ENCODE measurements around the gene PRKAG2.

Gene PRKAG2

DNA sequence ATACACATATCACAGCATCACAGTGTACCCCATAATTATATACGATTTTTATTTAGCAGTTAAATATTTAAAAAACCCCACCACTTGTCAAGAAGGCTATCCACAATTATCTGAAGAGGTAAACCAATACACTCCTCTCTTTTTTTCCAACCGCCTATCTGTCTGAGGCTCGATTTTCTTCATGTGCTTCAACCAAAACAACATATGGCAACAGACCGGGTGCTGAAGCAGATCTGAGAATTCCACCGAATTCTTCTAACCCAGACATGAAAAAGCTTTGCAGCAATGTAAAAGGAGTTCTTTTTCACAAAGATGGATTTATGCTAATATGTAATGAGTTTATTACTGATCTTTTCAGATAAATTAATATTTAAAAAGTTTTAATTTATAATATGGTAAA is 224.8 kb downstream of the PRKAG2 start:
- no peaks in the 10 kb centered on the region for H3K4me1 ChIP-seq (ENCODE audit: control insufficient read depth, insufficient read depth, low read length, poor library complexity, severe bottlenecking)
- H3K4me3 ChIP-seq (ENCODE audit: extremely low read depth, insufficient read depth, low read length, poor library complexity, severe bottlenecking), result no peak overlapping the region
- WGBS, 2 experiments (ENCODE audit: insufficient coverage in 2 of 2), result 90 to 96% methylated on average over 2 to 3 of the region's 5 CpGs
- no peaks in the 10 kb centered on the region for H3K36me3 ChIP-seq (ENCODE audit: control insufficient read depth, insufficient read depth, low read length)
- H3K27ac ChIP-seq (ENCODE audit: low read depth, low read length, severe bottlenecking), result no peak overlapping the region
- H3K9me3 ChIP-seq (ENCODE audit: control insufficient read depth, low read length), result no peaks in the 10 kb centered on the region

DNA sequence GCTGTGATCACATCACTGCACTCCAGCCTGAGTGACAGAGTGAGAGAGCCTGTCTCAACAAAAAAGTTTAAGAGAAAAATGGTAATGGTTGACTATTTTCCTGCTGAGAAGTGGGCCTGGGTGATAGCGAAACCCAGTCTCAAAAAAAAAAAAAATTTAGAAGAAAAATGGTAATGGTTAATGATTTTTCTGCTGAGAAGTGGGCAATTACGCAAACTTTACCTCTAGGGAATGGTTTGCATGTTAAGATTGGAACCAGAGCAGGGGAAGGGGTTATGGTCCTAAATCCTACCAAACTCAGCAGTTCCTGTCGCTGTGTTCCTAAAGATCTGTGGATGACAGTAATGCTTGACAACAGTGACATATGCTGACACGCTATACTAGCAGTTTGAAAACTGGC is 226.8 kb downstream of the PRKAG2 start:
- peaks cover 3% of the 10 kb centered on the region for H3K9me3 ChIP-seq (ENCODE audit: control insufficient read depth, low read length)
- no peaks in the 10 kb centered on the region for H3K4me1 ChIP-seq (ENCODE audit: control insufficient read depth, insufficient read depth, low read length, poor library complexity, severe bottlenecking)
- no peaks in the 10 kb centered on the region for H3K36me3 ChIP-seq (ENCODE audit: control insufficient read depth, insufficient read depth, low read length)
- H3K4me3 ChIP-seq (ENCODE audit: extremely low read depth, insufficient read depth, low read length, poor library complexity, severe bottlenecking), result no peak overlapping the region
- 90 to 93% methylated on average over 4 of the region's 4 CpGs for WGBS, 2 experiments (ENCODE audit: insufficient coverage in 2 of 2)
- no peak overlapping the region for H3K27ac ChIP-seq (ENCODE audit: low read depth, low read length, severe bottlenecking)

DNA sequence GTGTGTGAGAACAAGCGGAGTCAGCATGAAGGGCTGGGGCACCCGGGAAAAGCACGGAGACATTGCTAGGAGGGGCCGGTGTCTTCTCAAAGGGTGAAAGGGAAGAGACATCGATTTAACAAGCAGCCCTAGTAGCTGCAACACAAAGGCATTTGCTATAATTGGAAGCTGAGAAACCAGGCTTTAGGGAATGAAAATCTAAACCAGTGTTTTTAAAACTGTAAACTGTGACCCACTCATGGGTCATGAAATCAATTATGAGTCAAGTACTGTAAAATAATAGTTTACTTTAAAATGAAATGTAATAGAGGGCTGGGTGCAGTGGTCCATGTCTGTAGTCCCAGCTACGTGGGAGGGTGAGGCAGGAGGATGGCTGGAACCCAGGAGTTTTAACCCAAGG is 228.5 kb downstream of the PRKAG2 start:
- H3K9me3 ChIP-seq (ENCODE audit: control insufficient read depth, low read length), result peaks cover 5% of the 10 kb centered on the region
- H3K4me3 ChIP-seq (ENCODE audit: extremely low read depth, insufficient read depth, low read length, poor library complexity, severe bottlenecking), result no peak overlapping the region
- no peaks in the 10 kb centered on the region for H3K4me1 ChIP-seq (ENCODE audit: control insufficient read depth, insufficient read depth, low read length, poor library complexity, severe bottlenecking)
- H3K27ac ChIP-seq (ENCODE audit: low read depth, low read length, severe bottlenecking), result no peak overlapping the region
- H3K36me3 ChIP-seq (ENCODE audit: control insufficient read depth, insufficient read depth, low read length), result no peaks in the 10 kb centered on the region
- 92 to 94% methylated on average over 5 to 6 of the region's 6 CpGs for WGBS, 2 experiments (ENCODE audit: insufficient coverage in 2 of 2)

DNA sequence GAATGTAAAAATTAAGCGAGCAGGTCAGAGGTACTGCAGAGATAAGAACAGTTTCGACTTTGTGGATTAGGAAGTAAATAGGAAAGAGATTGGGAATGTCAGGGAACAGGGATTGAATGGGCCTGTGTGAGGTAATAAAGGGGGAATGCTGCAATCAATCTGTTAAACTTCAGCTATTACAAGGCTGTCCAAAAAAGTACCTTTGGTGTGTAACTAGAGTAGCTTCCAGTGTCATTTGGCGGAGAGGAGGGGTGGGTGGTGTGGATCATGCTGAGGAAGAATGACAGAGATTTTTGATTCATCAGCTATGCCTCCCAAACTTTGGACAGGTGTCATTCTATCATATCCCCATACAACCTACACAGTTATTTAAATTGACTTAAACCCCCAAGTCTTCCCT is 229.0 kb downstream of the PRKAG2 start:
- WGBS, 2 experiments (ENCODE audit: insufficient coverage in 2 of 2), result 67 to 90% methylated on average over 2 of the region's 3 CpGs
- H3K4me1 ChIP-seq (ENCODE audit: control insufficient read depth, insufficient read depth, low read length, poor library complexity, severe bottlenecking), result no peaks in the 10 kb centered on the region
- no peak overlapping the region for H3K4me3 ChIP-seq (ENCODE audit: extremely low read depth, insufficient read depth, low read length, poor library complexity, severe bottlenecking)
- no peaks in the 10 kb centered on the region for H3K36me3 ChIP-seq (ENCODE audit: control insufficient read depth, insufficient read depth, low read length)
- no peak overlapping the region for H3K27ac ChIP-seq (ENCODE audit: low read depth, low read length, severe bottlenecking)
- H3K9me3 ChIP-seq (ENCODE audit: control insufficient read depth, low read length), result peaks cover 5% of the 10 kb centered on the region

DNA sequence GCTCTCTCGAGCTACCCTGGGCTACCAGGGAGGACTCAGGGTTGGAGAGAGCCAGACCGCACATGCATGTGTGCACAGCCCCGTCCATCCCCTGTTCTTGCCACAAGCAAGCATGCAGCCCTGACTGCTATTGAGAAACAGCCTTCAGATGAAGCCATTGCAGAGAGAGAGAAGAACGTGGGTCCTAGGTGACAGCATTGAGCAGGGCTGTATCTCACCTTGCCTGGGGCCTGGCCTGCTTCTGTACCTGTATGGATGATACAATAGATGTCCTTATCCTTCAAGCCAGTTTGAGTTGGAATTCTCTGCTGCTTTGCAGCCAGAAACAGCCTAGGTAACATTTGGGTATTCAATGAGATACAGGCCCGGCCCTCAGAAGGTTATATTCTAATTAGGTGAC is 229.9 kb downstream of the PRKAG2 start:
- Histone ChIP-seq H3K4me1 (ENCODE audit: control insufficient read depth, insufficient read depth, low read length, poor library complexity, severe bottlenecking) (no peaks in the 10 kb centered on the region), H3K4me3 (ENCODE audit: extremely low read depth, insufficient read depth, low read length, poor library complexity, severe bottlenecking) (no peak overlapping the region), H3K36me3 (ENCODE audit: control insufficient read depth, insufficient read depth, low read length) (no peaks in the 10 kb centered on the region), H3K9me3 (ENCODE audit: control insufficient read depth, low read length) (peaks cover 5% of the 10 kb centered on the region), H3K27ac (ENCODE audit: low read depth, low read length, severe bottlenecking) (no peak overlapping the region)
- WGBS, 2 experiments (ENCODE audit: insufficient coverage in 2 of 2), result 57 to 81% methylated on average over 3 to 4 of the region's 5 CpGs

DNA sequence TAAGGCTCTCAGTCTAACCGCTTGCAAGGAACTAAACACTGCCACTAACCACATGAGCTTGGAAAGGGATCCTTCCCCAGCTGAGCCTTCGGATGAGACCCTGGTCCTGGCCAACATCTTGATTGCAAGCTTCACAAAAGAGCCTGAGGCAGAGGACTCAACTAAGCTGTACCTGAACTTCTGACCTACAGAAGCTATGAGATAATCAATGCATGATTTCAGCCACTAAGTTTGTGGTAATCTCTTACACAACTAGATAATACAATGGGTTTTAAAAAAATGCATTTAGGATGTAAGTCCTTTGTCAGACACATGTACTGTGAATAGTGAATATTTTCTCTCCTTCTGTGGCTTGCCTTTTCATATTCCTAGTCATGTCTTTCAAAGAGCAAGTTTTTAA is 231.6 kb downstream of the PRKAG2 start:
- no peak overlapping the region for H3K4me3 ChIP-seq (ENCODE audit: extremely low read depth, insufficient read depth, low read length, poor library complexity, severe bottlenecking)
- no peaks in the 10 kb centered on the region for H3K36me3 ChIP-seq (ENCODE audit: control insufficient read depth, insufficient read depth, low read length)
- H3K9me3 ChIP-seq (ENCODE audit: control insufficient read depth, low read length), result peaks cover 5% of the 10 kb centered on the region
- H3K4me1 ChIP-seq (ENCODE audit: control insufficient read depth, insufficient read depth, low read length, poor library complexity, severe bottlenecking), result peaks cover 3% of the 10 kb centered on the region
- H3K27ac ChIP-seq (ENCODE audit: low read depth, low read length, severe bottlenecking), result no peak overlapping the region
- WGBS, 2 experiments (ENCODE audit: insufficient coverage in 2 of 2), result 100% methylated on average over 1 to 2 of the region's 2 CpGs

DNA sequence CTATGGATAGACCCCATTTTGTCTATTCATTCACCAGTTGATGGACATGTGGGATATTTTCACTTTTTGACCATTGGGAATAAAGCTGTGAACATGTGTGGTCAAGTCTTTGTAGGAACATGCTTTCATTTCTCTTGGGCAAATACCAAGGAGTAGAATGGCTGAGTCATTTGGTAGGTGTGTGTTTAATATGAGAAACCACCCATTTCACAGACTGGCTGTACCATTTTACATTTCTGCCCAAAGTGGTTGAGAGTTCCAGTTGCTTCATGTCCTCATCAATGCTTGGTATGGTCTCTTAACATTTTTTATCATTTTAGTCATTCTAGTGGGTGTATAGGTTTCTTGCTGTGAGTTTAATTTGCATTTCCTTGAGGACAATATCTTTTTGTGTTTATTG is 232.4 kb downstream of the PRKAG2 start:
- Histone ChIP-seq H3K4me1 (ENCODE audit: control insufficient read depth, insufficient read depth, low read length, poor library complexity, severe bottlenecking) (peaks cover 5% of the 10 kb centered on the region), H3K27ac (ENCODE audit: low read depth, low read length, severe bottlenecking) (no peak overlapping the region)

DNA sequence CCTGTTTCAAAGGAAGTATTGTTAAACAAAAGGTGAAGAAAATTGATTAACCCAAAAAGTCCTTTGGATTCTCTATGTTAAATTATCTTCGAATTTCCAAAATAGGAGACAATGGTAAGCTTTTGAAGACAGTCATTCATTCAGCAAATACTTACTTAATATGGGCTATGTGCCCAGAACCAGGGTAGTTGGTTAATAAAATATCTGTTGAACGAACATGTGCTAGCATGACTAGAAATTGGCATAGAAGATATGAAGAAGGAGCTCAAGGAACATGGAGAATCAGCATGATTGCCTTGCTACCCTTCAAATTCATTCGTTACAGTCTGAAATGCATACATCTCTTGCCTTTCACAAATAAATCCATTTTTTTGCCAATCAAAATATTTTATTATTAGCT is 234.2 kb downstream of the PRKAG2 start:
- 83 to 86% methylated on average over 1 to 2 of the region's 3 CpGs for WGBS, 2 experiments (ENCODE audit: insufficient coverage in 2 of 2)
- H3K36me3 ChIP-seq (ENCODE audit: control insufficient read depth, insufficient read depth, low read length), result no peaks in the 10 kb centered on the region
- no peak overlapping the region for H3K4me3 ChIP-seq (ENCODE audit: extremely low read depth, insufficient read depth, low read length, poor library complexity, severe bottlenecking)
- peaks cover 8% of the 10 kb centered on the region for H3K4me1 ChIP-seq (ENCODE audit: control insufficient read depth, insufficient read depth, low read length, poor library complexity, severe bottlenecking)
- peaks cover 5% of the 10 kb centered on the region for H3K9me3 ChIP-seq (ENCODE audit: control insufficient read depth, low read length)
- no peak overlapping the region for H3K27ac ChIP-seq (ENCODE audit: low read depth, low read length, severe bottlenecking)

More for the DNA sequence above, 232.4 kb downstream of the PRKAG2 start:
- peaks cover 5% of the 10 kb centered on the region for H3K9me3 ChIP-seq (ENCODE audit: control insufficient read depth, low read length)
- H3K36me3 ChIP-seq (ENCODE audit: control insufficient read depth, insufficient read depth, low read length), result no peaks in the 10 kb centered on the region
- no peak overlapping the region for H3K4me3 ChIP-seq (ENCODE audit: extremely low read depth, insufficient read depth, low read length, poor library complexity, severe bottlenecking)

DNA sequence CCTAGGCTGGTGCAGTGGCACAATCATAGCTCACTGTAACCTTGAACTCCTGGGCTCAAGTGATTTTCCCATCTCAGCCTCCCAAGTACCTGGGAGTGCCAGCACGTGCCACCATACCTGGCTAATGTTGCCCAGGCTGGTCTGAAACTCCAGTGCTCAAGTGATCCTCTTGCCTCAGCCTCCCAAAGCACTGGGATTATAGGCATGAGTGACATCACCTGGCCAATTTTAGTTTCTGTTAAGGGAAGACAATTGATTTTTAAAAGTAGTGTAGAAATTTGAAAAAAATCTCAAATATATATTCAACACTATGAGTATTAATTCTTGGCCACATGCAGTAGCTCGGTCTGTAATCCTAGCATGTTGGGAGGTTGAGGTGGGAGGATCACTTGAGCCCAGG is 235.3 kb downstream of the PRKAG2 start:
- WGBS, 2 experiments (ENCODE audit: insufficient coverage in 2 of 2), result 89 to 100% methylated on average over 1 of the region's 2 CpGs

DNA sequence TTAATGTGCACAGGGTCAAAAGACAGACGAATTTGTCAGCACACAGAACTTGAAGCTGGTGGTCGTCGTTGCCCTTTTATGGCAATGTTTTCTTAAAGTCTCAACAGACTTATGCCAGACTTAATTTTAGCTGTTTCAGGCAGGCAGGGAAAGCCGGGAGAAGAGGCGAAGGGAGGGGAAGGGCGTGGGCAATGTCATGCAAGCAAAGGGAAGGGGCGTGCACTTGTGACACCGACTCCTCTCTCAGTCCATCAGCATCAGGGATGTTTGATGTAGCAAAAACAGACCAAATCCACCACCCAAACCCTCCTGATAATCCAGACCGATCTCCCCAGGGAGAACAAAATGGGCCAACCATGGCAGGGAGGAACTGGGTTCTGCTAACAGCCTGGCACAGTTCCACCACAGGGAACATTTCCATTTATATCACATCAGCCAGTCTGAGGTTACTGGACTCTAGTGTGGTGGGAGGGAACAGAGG is 239.1 kb downstream of the PRKAG2 start:
- Histone ChIP-seq H3K4me3 (ENCODE audit: extremely low read depth, insufficient read depth, low read length, poor library complexity, severe bottlenecking) (no peak overlapping the region), H3K36me3 (ENCODE audit: control insufficient read depth, insufficient read depth, low read length) (no peaks in the 10 kb centered on the region), H3K27ac (ENCODE audit: low read depth, low read length, severe bottlenecking) (no peak overlapping the region), H3K9me3 (ENCODE audit: control insufficient read depth, low read length) (no peaks in the 10 kb centered on the region), H3K4me1 (ENCODE audit: control insufficient read depth, insufficient read depth, low read length, poor library complexity, severe bottlenecking) (peaks cover 11% of the 10 kb centered on the region)
- WGBS, 2 experiments (ENCODE audit: insufficient coverage in 2 of 2), result 61 to 80% methylated on average over 2 to 5 of the region's 9 CpGs

More for the DNA sequence above, 235.3 kb downstream of the PRKAG2 start:
- Histone ChIP-seq H3K36me3 (ENCODE audit: control insufficient read depth, insufficient read depth, low read length) (no peaks in the 10 kb centered on the region), H3K9me3 (ENCODE audit: control insufficient read depth, low read length) (peaks cover 5% of the 10 kb centered on the region), H3K27ac (ENCODE audit: low read depth, low read length, severe bottlenecking) (no peak overlapping the region), H3K4me1 (ENCODE audit: control insufficient read depth, insufficient read depth, low read length, poor library complexity, severe bottlenecking) (peaks cover 11% of the 10 kb centered on the region), H3K4me3 (ENCODE audit: extremely low read depth, insufficient read depth, low read length, poor library complexity, severe bottlenecking) (no peak overlapping the region)

DNA sequence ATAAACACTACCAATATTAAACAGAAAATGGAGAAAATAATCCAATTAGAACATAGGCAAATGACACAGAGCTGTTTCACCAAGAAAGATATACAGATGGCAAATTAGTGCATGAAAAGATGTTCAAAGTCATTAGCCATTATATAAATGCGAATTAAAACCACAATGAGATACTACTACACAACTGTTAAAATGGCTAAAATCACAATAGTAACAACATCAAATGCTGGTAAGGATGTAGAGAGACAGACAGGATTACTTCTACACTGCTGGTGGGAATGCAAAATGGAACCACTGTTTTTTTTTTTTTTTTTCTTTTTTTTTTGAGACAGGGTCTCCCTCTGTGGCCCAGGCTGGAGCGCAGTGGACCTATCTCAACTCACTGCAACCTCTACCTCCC is 242.3 kb downstream of the PRKAG2 start:
- Histone ChIP-seq H3K36me3 (ENCODE audit: control insufficient read depth, insufficient read depth, low read length) (no peaks in the 10 kb centered on the region), H3K4me3 (ENCODE audit: extremely low read depth, insufficient read depth, low read length, poor library complexity, severe bottlenecking) (no peak overlapping the region), H3K27ac (ENCODE audit: low read depth, low read length, severe bottlenecking) (no peak overlapping the region), H3K9me3 (ENCODE audit: control insufficient read depth, low read length) (no peaks in the 10 kb centered on the region), H3K4me1 (ENCODE audit: control insufficient read depth, insufficient read depth, low read length, poor library complexity, severe bottlenecking) (peaks cover 5% of the 10 kb centered on the region)
- no CpG with 5 or more reads among the region's 2 CpGs for WGBS, 2 experiments (ENCODE audit: insufficient coverage in 2 of 2)

DNA sequence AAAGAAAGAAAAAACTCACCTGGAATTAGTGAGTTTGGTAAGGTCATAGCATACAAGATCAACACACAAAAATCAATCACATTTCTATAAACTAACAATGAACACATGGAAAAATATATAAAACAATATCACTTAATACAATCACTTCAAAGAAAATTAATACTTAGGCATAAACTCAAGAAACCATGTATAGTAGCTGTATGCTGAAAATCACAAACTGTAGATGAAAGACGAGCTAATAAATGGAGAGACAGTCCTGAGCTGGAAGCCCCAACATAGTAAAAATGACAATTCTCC is 243.5 kb downstream of the PRKAG2 start:
- peaks cover 16% of the 10 kb centered on the region for H3K4me1 ChIP-seq (ENCODE audit: control insufficient read depth, insufficient read depth, low read length, poor library complexity, severe bottlenecking)
- no peak overlapping the region for H3K4me3 ChIP-seq (ENCODE audit: extremely low read depth, insufficient read depth, low read length, poor library complexity, severe bottlenecking)
- no peak overlapping the region for H3K27ac ChIP-seq (ENCODE audit: low read depth, low read length, severe bottlenecking)
- H3K9me3 ChIP-seq (ENCODE audit: control insufficient read depth, low read length), result no peaks in the 10 kb centered on the region
- no peaks in the 10 kb centered on the region for H3K36me3 ChIP-seq (ENCODE audit: control insufficient read depth, insufficient read depth, low read length)
- no CpG with 5 or more reads among the region's 1 CpG for WGBS, 2 experiments (ENCODE audit: insufficient coverage in 2 of 2)
